ENCODE results near the gene CBL.
"Not testable (repeated sequence)": the region's sequence is repeated elsewhere in the genome, so short reads cannot be mapped to it uniquely, and the experiment has no call there.

Gene CBL

DNA sequence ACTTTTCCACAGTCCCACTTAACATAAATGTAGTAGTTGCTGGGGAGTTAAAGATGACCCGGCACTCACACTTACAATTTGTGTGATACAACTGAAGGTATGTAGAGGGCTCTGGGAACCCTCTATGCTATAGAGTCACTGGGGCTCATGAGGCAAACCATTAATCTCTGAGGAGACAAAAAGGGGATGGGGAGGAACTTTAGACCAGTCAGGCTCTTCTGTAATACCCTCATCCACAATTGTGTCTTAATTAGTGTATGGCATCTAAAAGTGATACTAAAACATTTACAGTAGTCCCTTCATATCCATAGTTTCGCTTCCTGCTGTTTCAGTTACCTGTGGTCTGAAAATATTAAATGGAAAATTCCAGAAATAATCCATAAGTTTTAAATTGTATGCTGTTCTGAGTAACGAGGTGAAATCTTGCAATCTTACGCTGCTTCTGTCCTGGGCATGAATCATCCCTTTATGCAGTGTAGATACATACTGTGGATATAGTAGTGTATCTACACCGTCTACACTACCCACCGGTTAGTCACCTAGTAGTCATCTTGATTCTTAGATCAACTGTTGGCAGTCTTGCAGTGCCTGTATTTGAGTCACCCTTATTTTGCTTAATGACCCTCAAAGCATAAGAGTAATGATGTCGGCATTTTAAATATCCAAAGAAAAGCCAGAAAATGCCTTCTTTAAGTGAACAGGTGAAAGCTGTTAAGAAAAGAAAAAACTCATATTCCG, 12.2 kb downstream of the CBL start:
- DNase-seq, result peak in 1 of 4 experiments; percentile 4

GRCh38 chr11:119222308-119222707, 16.2 kb downstream of the CBL start:
- no peak for DNase-seq

DNA sequence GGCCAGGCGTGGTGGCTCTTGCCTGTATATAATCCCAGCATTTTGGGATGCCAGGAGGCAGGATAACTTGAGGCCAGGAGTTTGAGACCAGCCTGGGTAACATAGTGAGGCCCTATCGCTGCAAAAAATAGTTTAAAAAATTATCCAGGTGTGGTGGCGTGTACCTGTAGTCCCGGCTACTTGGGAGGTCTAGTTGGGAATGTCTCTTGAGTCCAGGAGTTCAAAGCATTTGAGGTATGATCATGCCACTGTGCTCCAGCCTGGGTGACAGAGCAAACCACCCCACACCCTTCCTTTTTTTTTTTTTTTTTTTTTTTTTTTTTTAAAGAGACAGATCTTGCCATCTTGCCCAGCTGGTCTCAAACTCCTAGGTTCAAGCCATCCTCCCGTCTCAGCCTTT, 16.8 kb downstream of the CBL start:
- no peak for DNase-seq

GRCh38 chr11:119223856-119224255, 17.7 kb downstream of the CBL start:
- DNase-seq, result no peak

- DNase-seq, result not testable (repeated sequence)
Measured at GRCh38 chr11:119228535-119229287, 22.6 kb downstream of the CBL start.

GRCh38 chr11:119229288-119229672, 23.1 kb downstream of the CBL start:
- DNase-seq, result no peak

- DNase-seq, result no peak
Measured at GRCh38 chr11:119229741-119230140, 23.6 kb downstream of the CBL start.

DNA sequence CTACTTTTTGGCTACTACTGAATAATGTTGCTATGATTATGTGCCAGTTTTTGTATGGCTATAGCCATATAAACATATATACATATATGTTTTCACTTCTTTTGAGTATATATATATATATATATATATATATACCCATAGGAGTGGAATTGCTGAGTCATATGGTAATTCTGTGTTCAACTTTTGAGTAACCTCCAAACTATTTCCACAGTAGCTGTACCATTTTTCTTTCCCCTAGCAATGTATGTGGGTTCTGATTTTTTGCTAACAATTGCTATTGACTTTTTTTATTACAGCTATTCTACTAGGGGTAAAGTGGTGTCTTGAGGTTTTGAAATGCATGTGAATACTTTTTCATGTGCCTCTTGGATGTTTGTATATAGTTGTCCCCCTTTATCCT, 30.4 kb downstream of the CBL start:
- no peak for DNase-seq

DNA sequence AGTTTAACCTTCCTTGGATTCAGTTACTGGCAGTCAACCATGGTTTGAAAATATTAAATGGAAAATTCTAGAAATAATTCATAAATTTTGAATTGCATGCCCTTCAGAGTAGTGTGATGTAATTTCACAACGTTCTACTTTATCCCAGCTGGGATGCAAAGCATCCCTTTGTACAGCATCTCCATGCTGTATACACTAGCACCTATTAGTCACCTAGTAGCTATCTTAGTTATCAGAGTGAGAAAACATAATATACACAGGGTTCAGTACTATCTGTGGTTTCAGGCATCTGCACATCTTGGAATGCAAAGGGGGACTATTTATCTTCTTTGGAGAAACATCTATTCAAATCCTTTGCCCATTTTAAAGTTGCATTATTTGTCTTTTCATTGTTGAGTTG, 30.8 kb downstream of the CBL start:
- no peak for DNase-seq

GRCh38 chr11:119237515-119237914, 31.4 kb downstream of the CBL start:
- no peak for DNase-seq

GRCh38 chr11:119248750-119249670, 42.9 kb downstream of the CBL start:
- DNase-seq, result no peak

DNA sequence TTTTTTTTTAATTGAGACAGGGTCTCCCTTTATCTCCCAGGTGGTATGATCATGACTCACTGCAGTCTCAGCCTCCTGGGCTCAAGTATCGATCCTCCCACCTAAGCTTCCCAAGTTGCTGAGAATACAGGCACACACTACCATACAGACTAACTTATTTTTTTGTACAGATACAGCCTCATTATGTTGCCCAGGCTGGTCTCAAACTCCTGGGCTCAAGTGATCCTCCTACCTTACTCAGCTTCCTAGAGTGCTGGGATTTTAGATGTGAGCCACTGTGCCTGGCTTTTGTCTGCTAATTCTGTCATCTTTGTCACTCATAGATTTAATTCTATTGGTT, 43.5 kb downstream of the CBL start:
- no peak for DNase-seq

DNA sequence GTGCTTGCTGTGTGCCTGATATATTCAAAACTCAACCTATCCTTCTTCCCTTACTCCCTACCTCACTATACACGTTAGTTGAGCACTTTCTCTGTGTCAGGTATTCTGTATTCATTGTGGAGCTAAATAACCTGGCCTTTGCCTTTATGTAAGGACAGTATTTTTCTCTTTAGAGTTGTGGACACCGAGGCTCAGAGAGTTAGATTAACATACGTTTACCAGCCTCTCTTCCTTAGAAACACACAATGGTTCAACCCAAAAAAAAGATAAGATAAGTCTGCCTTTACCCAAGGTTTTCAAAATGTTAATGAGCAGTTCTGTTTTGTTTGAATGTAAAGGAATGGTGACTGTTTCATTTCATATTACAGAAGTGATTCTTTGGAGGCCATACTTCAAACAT, 45.0 kb downstream of the CBL start:
- no peak for DNase-seq

- DNase-seq, result peak in 1 of 4 experiments; percentile 4
Measured at GRCh38 chr11:119254239-119254638, 48.1 kb downstream of the CBL start.

- no peak for DNase-seq
Measured at GRCh38 chr11:119258180-119258579, 52.0 kb downstream of the CBL start.

GRCh38 chr11:119258983-119259382, 52.8 kb downstream of the CBL start:
- DNase-seq, result no peak

DNA sequence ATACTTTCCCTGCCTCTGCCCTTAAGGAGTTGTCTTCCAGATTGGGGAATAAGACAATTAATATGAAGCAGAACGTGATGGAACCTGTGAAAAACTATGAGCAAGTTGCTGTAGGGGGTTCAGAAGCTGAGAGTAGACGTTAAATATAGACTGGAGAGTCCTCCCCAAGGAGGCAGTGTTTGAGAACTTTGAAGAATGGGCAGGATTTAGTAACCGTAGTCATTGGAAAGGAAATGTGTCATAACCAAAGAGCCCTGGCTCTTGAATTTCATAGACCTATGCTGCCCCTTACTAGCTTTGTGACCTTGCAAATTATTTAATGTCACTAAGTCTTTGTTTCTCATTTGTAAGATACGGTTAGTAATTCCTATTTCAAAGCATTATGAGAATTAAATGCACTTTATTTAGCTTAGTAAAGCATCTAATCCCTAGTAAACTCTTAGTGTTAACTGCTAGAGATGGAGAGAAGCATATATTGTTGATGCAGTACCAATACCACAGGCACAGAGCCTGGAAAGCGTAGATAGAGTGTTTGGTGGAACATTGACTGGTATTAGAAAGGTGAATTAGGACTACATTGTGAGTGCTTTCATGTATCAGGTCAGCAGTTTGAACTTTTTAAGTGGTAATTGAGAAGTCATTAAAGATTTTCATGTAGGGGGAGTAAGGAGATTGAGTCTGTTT, 56.7 kb downstream of the CBL start:
- no peak for DNase-seq

DNA sequence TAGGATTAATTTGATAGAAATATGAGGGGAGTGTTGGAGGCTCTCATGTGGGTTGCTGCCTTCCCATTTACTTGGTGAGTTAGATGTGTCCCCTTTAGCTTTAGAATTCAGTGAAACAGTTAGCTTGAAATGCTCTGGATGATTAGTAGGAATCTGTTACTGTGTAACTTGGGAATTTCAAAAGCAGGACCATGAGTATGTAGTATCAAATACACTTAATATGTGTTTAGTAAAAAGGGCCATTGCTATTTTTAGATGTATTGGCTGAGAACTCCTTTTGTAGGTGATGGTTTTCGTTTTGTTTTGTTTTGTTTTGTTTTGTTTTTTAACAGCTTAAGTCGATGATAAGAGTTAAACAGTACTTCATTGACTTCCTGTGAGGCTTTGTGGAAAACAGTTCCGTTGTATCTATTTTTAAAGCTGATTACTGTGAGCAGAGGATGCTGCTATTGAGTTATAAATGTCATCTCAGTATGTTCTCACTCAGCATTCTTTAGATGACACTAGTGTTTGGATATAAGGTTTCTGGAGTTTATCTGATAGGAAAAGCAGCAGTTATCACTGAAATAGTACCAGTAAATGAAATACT, 57.3 kb downstream of the CBL start:
- DNase-seq, result no peak

GRCh38 chr11:119266063-119266462, 59.9 kb downstream of the CBL start:
- DNase-seq, result no peak

- no peak for DNase-seq
Measured at GRCh38 chr11:119266517-119267255, 60.5 kb downstream of the CBL start.

- DNase-seq, result no peak
Measured at GRCh38 chr11:119267645-119268044, 61.5 kb downstream of the CBL start.

DNA sequence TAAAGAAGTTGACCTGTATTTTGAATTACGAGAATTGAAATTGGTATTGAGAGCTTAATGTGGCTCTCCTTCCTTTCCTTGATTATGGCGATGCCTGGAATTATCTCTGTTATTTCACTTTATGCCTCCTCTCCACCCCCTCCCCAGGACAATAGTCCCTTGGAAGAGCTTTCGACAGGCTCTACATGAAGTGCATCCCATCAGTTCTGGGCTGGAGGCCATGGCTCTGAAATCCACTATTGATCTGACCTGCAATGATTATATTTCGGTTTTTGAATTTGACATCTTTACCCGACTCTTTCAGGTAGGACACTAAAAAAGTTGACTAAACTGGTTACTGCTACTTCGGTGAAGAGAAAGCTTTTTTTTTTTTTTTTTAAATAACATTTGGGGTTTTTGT, 67.6 kb downstream of the CBL start:
- no peak for DNase-seq

Measured in activated CD4-positive, CD25-positive, alpha-beta regulatory T cell (primary cell).